Measurements from ENCODE around the gene CHMP1B.
"Not testable (repeated sequence)": the region's sequence is repeated elsewhere in the genome, so short reads cannot be mapped to it uniquely, and the experiment has no call there.

The CHMP1B gene

DNA sequence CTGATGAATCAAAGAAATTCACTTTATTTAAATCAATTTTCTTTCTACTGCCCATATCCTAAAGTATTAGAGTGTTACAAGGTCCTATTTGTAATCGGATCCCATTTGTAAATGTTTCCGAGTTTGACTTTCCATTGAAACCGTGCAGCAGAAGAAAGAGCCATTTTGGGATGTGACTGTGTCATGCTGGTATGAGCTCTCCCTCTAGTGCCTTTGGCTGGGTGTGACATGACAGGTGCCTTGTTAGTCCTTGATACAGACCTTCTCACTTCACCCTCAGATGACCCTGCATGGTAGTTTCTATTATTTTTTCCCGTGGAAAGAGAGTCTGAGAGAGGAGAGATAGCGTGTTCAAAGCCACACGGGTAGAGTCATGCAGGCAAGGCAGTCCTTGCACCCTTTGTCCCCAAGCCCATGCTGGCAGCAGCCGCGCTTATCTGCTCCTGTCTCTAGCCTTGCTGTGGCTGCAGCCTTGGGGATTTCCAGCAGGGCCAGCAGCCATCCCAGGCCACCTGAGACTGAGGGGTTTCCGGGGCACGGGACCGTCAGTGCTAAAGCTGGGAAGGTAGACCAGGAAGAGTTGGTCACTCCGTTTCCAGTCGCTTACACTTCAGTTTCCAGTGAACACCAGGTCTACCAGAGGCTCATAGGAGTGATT is 21.4 kb downstream of the CHMP1B start:
- peak; percentile 45 for DNase-seq

DNA sequence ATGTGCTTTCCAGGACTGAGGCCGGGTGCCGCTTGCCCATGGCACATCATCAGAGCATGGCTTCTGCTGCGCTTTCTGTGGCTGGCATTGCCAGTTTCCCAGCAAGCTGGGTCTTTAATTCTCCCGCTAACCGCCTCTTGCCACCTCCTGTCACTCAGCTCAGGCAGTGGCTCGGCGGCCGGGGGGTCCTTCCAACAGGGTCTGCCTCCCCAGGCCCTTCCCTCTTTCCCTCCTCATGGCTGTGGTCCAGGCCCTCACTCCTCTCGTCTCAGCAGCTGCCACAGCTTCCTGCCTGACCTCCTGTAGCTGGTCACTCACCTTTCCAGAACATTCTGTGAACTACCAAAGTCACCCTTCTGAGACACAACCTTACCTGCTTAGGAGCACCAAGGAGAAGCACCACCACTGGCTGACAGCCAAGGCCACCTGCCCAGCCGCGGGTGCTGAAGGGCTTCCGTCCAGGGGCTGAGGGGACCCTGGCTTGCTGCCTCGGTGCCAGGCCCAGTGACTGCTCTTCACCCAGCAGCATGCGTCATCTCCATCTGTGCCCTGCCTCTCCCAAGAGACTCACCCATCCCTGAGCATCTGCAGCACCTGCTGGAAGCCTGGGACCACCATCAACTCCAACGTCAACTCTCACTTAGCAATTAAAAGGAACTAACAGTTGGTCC is 22.6 kb downstream of the CHMP1B start:
- DNase-seq = no peak

GRCh38 chr18:11874676-11875075 is 23.5 kb downstream of the CHMP1B start:
- DNase-seq = no peak

- peak; percentile 67 for DNase-seq
These were observed 26.4 kb downstream of the CHMP1B start for GRCh38 chr18:11877497-11878135.

GRCh38 chr18:11880586-11881304 is 29.5 kb downstream of the CHMP1B start:
- DNase-seq = no peak

GRCh38 chr18:11882636-11883035 is 31.4 kb downstream of the CHMP1B start:
- DNase-seq = no peak

DNA sequence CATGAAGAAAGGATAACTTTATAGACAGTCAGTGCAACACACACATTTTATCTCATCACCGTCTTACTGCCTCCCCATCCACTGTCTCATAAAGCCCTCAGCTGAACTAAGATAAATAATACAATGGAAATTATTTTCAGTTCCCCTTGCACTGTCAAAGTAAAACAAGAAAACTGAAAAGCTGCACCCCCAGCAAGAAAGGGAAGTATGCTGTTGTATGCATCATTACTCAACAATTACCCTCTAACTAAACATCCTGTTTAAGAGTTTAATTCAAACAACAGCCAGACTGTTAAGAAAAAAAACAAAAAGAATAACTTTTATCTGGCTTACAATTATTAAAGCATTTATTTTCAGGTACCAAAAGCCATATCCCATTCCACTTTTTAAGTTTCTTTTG is 31.9 kb downstream of the CHMP1B start:
- DNase-seq = no peak

- no peak for DNase-seq
These were observed 33.3 kb downstream of the CHMP1B start for GRCh38 chr18:11884396-11885030.

DNA sequence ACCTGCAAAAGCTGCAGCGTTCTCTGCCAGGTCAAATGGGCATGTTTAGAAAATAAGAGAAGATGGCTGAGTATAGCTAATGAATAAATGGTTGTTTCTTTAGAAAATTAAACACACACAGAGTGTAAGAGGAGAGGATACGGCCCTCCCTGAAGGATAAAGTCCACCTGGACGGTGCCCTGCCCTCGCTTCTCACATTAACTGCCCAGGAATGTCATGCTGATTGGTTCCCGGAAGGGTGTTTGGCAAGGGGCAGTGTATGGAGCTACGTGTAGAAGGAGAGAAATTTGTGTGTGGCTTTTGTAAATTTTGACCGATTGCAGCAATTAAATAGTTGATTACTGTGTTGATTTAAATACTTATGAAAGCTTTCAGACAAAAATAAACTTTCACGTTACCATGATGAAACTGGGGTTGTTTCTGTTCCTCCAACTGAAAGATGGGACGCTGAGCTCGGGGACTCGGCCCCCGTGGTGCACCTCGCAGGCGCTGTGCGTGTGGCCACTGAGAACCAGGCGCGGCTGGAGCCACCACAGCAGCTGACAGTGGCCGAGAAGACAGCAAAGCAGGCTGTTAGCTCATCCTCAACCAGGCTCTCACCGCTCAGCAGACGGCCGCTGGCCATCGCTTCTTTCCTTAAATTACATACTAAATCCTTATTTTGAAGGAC is 34.2 kb downstream of the CHMP1B start:
- no peak for DNase-seq

DNA sequence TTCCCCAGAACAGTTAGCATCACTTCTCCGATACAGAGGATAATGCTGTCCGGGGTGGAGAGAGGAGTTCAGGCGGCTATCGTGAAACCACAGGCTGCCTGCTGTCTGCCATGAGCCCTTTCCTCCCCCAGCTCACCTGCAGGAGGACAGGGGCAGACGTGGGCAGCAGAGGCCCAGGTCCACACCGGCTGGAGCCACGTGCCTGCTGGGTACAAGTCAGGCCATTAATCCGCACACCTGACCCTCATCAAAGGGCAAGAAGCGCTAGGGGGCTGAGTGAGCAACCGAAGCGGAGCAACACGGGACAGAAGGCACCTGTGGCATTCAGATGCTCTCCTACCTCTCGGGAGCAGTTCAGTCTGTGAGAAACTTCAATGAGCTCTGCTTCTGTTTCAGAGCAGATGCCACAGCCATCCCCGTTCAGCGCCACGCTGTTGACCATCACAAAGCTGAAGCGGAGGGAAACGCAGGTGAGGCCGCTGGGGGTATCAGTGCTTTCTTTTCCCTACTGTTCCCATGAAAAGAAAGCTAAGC is 35.4 kb downstream of the CHMP1B start:
- DNase-seq = no peak

DNA sequence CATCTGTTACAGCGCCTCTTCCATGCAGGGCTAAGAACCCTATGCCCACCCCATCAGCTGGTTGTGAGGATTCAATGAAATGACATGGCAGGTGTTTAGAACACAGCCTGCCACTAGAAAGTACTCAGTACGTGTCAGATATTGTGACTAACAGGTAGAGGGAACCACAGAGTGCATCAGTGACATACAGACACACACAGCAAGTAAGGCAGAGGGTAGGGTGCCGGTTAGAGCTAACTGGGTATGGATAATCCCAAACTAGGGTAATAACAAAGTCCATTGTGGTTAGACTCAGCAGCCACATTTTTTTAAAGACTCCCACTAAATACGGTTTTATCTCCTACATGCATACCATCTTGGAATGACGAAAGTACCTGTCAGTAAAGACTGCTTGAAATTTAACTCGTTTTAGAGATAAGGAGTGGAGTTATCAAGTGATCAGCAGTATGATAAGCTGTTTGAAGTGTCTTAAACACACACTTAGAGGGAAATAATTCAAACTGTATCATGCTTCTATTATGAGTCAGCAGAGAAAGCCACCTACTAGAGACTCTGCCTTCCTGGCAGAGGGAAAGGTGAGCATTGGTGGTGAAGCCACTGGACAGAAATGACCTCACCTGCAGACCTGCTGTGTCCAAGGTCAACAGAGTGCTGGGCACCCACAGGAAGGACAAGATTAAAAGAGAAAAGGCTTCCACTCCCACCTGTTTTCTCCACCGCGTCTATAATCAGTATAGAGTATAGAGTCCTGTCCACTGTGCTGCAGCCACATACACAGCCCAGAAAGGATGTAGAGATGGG is 36.3 kb downstream of the CHMP1B start:
- no peak for DNase-seq

- DNase-seq = no peak
These were observed 37.5 kb downstream of the CHMP1B start for GRCh38 chr18:11888726-11889125.

- no peak for DNase-seq
These were observed 38.1 kb downstream of the CHMP1B start for GRCh38 chr18:11889284-11889683.

- no peak for DNase-seq
These were observed 40.5 kb downstream of the CHMP1B start for GRCh38 chr18:11891737-11892136.

DNA sequence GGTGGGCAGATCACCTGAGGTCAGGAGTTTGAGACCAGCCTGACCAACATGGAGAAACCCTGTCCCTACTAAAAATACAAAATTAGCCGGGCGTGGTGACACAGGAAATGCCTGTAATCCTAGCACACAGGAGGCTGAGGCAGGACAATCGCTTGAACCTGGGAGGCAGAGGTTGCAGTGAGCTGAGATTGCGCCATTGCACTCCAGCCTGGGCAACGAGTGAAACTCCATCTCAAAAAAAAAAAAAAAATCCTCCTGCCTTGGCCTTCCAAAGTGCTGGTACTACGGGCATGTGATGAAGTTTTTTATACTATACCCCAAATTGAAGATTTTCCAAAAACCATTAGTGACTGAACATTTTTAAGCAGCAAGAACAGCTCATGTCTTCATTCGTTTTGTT is 41.2 kb downstream of the CHMP1B start:
- not testable (repeated sequence) for DNase-seq

GRCh38 chr18:11897781-11898180 is 46.6 kb downstream of the CHMP1B start:
- no peak for DNase-seq

GRCh38 chr18:11899063-11899462 is 47.9 kb downstream of the CHMP1B start:
- DNase-seq = no peak

DNA sequence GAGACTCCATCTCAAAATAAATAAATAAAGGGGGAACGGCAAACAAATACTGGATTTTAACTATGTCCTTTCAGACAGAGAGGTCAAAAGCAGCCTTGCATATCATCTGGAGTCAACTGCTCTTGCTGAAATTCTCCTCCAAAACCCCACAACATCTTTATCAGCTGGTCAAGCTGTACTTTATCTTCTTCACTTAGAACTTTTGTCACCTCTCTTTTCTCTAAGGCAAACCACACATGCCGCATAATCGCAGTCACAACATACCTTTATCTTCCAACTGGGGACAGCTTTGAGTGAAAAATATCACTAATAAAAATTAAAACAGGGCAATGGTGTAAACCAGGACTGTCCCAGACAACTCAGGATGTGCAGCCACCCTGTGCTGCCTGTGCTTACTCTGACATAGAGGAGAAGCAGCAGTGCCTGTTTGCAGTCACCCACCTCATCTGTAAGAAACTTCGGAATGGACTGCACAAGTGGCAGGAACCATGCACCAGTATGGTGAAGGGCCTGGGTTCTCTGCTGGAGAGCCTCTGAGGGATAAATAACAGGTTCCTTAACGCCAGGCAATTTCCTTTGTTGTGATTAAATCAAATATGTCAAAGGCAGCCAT is 50.7 kb downstream of the CHMP1B start:
- DNase-seq = no peak

- no peak for DNase-seq
These were observed 51.5 kb downstream of the CHMP1B start for GRCh38 chr18:11902522-11903292.
